ENCODE data around the gene DUSP16. TPM values are rescaled to one million over a fixed set of nuclear protein-coding genes. Genes with fewer than 3 reads are reported as not detected.
"Not testable (repeated sequence)": the region's sequence is repeated elsewhere in the genome, so short reads cannot be mapped to it uniquely, and the experiment has no call there.

The DUSP16 gene
- total and polyA plus RNA-seq, 2 donors, result 11.1 to 31.8 TPM

GRCh38 chr12:12482150-12482761, 80.4 kb downstream of the DUSP16 start:
- no peak overlapping the region for H3K27ac ChIP-seq (ENCODE audit: low read depth)
- WGBS, result 91% methylated on average over 6 of the region's 6 CpGs
- DNase-seq (ENCODE audit: extremely low spot score), result no peak
- H3K4me3 ChIP-seq (ENCODE audit: low read depth, low read length), result no peak overlapping the region
- no peaks in the 10 kb centered on the region for H3K4me1 ChIP-seq (ENCODE audit: insufficient read depth)
- H3K36me3 ChIP-seq (ENCODE audit: insufficient read depth), result no peaks in the 10 kb centered on the region

- Histone ChIP-seq H3K4me3 (ENCODE audit: low read depth, low read length) (no peak overlapping the region), H3K36me3 (ENCODE audit: insufficient read depth) (no peaks in the 10 kb centered on the region), H3K4me1 (ENCODE audit: insufficient read depth) (no peaks in the 10 kb centered on the region), H3K27ac (ENCODE audit: low read depth) (no peak overlapping the region)
- WGBS, result 54% methylated on average over 2 of the region's 2 CpGs
- no peak for DNase-seq (ENCODE audit: extremely low spot score)
Measured at GRCh38 chr12:12481631-12482030, 81.0 kb downstream of the DUSP16 start.

- Histone ChIP-seq H3K4me1 (ENCODE audit: insufficient read depth) (no peaks in the 10 kb centered on the region), H3K4me3 (ENCODE audit: low read depth, low read length) (no peak overlapping the region), H3K27ac (ENCODE audit: low read depth) (no peak overlapping the region), H3K36me3 (ENCODE audit: insufficient read depth) (no peaks in the 10 kb centered on the region)
- DNase-seq (ENCODE audit: extremely low spot score), result no peak
- 98% methylated on average over 5 of the region's 5 CpGs for WGBS
Measured at GRCh38 chr12:12480074-12480473, 82.6 kb downstream of the DUSP16 start.

GRCh38 chr12:12477532-12477890, 85.2 kb downstream of the DUSP16 start:
- Histone ChIP-seq H3K4me1 (ENCODE audit: insufficient read depth) (no peaks in the 10 kb centered on the region), H3K27ac (ENCODE audit: low read depth) (no peak overlapping the region), H3K4me3 (ENCODE audit: low read depth, low read length) (no peak overlapping the region), H3K36me3 (ENCODE audit: insufficient read depth) (no peaks in the 10 kb centered on the region)
- DNase-seq (ENCODE audit: extremely low spot score), result no peak
- 94% methylated on average over 14 of the region's 14 CpGs for WGBS

- no peak for DNase-seq (ENCODE audit: extremely low spot score)
- H3K4me1 ChIP-seq (ENCODE audit: insufficient read depth), result no peaks in the 10 kb centered on the region
- H3K27ac ChIP-seq (ENCODE audit: low read depth), result no peak overlapping the region
- H3K36me3 ChIP-seq (ENCODE audit: insufficient read depth), result no peaks in the 10 kb centered on the region
- H3K4me3 ChIP-seq (ENCODE audit: low read depth, low read length), result no peak overlapping the region
- 95% methylated on average over 21 of the region's 21 CpGs for WGBS
Measured at GRCh38 chr12:12476857-12477531, 85.7 kb downstream of the DUSP16 start.

- Histone ChIP-seq H3K36me3 (ENCODE audit: insufficient read depth) (no peaks in the 10 kb centered on the region), H3K4me3 (ENCODE audit: low read depth, low read length) (no peak overlapping the region), H3K4me1 (ENCODE audit: insufficient read depth) (no peaks in the 10 kb centered on the region), H3K27ac (ENCODE audit: low read depth) (no peak overlapping the region)
- DNase-seq (ENCODE audit: extremely low spot score), result no peak
- WGBS, result 81% methylated on average over 15 of the region's 15 CpGs
Measured at GRCh38 chr12:12474931-12475795, 87.5 kb downstream of the DUSP16 start.

GRCh38 chr12:12474471-12474928, 88.2 kb downstream of the DUSP16 start:
- Histone ChIP-seq H3K36me3 (ENCODE audit: insufficient read depth) (no peaks in the 10 kb centered on the region), H3K4me1 (ENCODE audit: insufficient read depth) (no peaks in the 10 kb centered on the region), H3K4me3 (ENCODE audit: low read depth, low read length) (no peak overlapping the region), H3K27ac (ENCODE audit: low read depth) (no peak overlapping the region)
- DNase-seq (ENCODE audit: extremely low spot score), result no peak
- 73% methylated on average over 8 of the region's 8 CpGs for WGBS

GRCh38 chr12:12473223-12473622, 89.4 kb downstream of the DUSP16 start:
- WGBS, result 94% methylated on average over 4 of the region's 4 CpGs

GRCh38 chr12:12471982-12472961, 90.4 kb downstream of the DUSP16 start:
- DNase-seq (ENCODE audit: extremely low spot score); H3K27ac ChIP-seq (ENCODE audit: low read depth); H3K4me1 ChIP-seq (ENCODE audit: insufficient read depth); H3K36me3 ChIP-seq (ENCODE audit: insufficient read depth); H3K4me3 ChIP-seq (ENCODE audit: low read depth, low read length): not testable (repeated sequence)
- WGBS, result 89% methylated on average over 37 of the region's 37 CpGs

More at GRCh38 chr12:12473223-12473622, 89.4 kb downstream of the DUSP16 start:
- DNase-seq (ENCODE audit: extremely low spot score), result no peak
- Histone ChIP-seq H3K4me1 (ENCODE audit: insufficient read depth) (no peaks in the 10 kb centered on the region), H3K4me3 (ENCODE audit: low read depth, low read length) (no peak overlapping the region), H3K27ac (ENCODE audit: low read depth) (no peak overlapping the region), H3K36me3 (ENCODE audit: insufficient read depth) (no peaks in the 10 kb centered on the region)

- Histone ChIP-seq H3K36me3 (ENCODE audit: insufficient read depth) (no peaks in the 10 kb centered on the region), H3K27ac (ENCODE audit: low read depth) (no peak overlapping the region), H3K4me3 (ENCODE audit: low read depth, low read length) (no peak overlapping the region), H3K4me1 (ENCODE audit: insufficient read depth) (no peaks in the 10 kb centered on the region)
- WGBS, result 88% methylated on average over 7 of the region's 7 CpGs
- no peak for DNase-seq (ENCODE audit: extremely low spot score)
Measured at GRCh38 chr12:12470751-12471306, 91.8 kb downstream of the DUSP16 start.

GRCh38 chr12:12469386-12469785, 93.3 kb downstream of the DUSP16 start:
- no peak for DNase-seq (ENCODE audit: extremely low spot score)
- Histone ChIP-seq H3K36me3 (ENCODE audit: insufficient read depth) (no peaks in the 10 kb centered on the region), H3K4me3 (ENCODE audit: low read depth, low read length) (no peak overlapping the region), H3K27ac (ENCODE audit: low read depth) (no peak overlapping the region), H3K4me1 (ENCODE audit: insufficient read depth) (no peaks in the 10 kb centered on the region)
- WGBS, result 91% methylated on average over 7 of the region's 7 CpGs

GRCh38 chr12:12468575-12468974, 94.1 kb downstream of the DUSP16 start:
- Histone ChIP-seq H3K36me3 (ENCODE audit: insufficient read depth) (no peaks in the 10 kb centered on the region), H3K27ac (ENCODE audit: low read depth) (no peak overlapping the region), H3K4me3 (ENCODE audit: low read depth, low read length) (no peak overlapping the region), H3K4me1 (ENCODE audit: insufficient read depth) (no peaks in the 10 kb centered on the region)
- WGBS, result 80% methylated on average over 3 of the region's 3 CpGs
- DNase-seq (ENCODE audit: extremely low spot score), result no peak
